ENCODE measurements around the gene NRXN3. TPM values are rescaled to one million over a fixed set of nuclear protein-coding genes. Genes with fewer than 3 reads are reported as not detected.
A peak's percentile ranks its signal among the peaks of the same experiment; 100 is the strongest.

NRXN3 gene
- total RNA-seq, 1 donor from 2014 or later: 5.9 TPM

- no peaks in the 10 kb centered on the region for H3K4me1 Mint-ChIP-seq
- Histone ChIP-seq H3K79me2 (ENCODE audit: low read depth) (no peaks in the 10 kb centered on the region), H3K9ac (no peak overlapping the region), H3F3A (ENCODE audit: low read depth) (no peaks in the 10 kb centered on the region), H2AFZ (replicated peaks) (no peak overlapping the region), H3K9me3 (ENCODE audit: low read depth) (no peaks in the 10 kb centered on the region), H3K36me3 (no peaks in the 10 kb centered on the region), H3K27me3 (no peaks in the 10 kb centered on the region), H4K20me1 (ENCODE audit: low read depth) (no peaks in the 10 kb centered on the region), H3K4me3 (no peak overlapping the region), H3K4me1 (peaks cover 9% of the 10 kb centered on the region), H3K4me2 (no peak overlapping the region), H3K27ac (no peak overlapping the region)
- H3K4me3 Mint-ChIP-seq: no peak overlapping the region
- no peaks in the 10 kb centered on the region for H3K36me3 Mint-ChIP-seq
- H3K9me3 Mint-ChIP-seq: no peaks in the 10 kb centered on the region
- peaks cover 2% of the 10 kb centered on the region for H3K27me3 Mint-ChIP-seq (ENCODE audit: insufficient read depth, low read depth)
- no peak for DNase-seq (ENCODE audit: low spot score)
- H3K27ac Mint-ChIP-seq: no peak overlapping the region
- TF ChIP-seq EZH2 (IDR thresholded peaks at IDR 0.05): no peak
- no peak for TF ChIP-seq CTCF (IDR thresholded peaks at IDR 0.05)
- TF ChIP-seq EZH2phosphoT487 (IDR thresholded peaks at IDR 0.05): no peak
Observed at GRCh38 chr14:79009286-79009685, 839.1 kb downstream of the NRXN3 start.

GRCh38 chr14:79011091-79011919 is 841.1 kb downstream of the NRXN3 start:
- Mint-ChIP-seq H3K4me1 (peaks cover 5% of the 10 kb centered on the region), H3K9me3 (no peaks in the 10 kb centered on the region), H3K4me3 (no peak overlapping the region), H3K27ac (no peak overlapping the region), H3K27me3 (ENCODE audit: insufficient read depth, low read depth) (peaks cover 2% of the 10 kb centered on the region), H3K36me3 (no peaks in the 10 kb centered on the region)
- H3K79me2 ChIP-seq (ENCODE audit: low read depth): no peaks in the 10 kb centered on the region
- H3K36me3 ChIP-seq: no peaks in the 10 kb centered on the region
- H4K20me1 ChIP-seq (ENCODE audit: low read depth): no peaks in the 10 kb centered on the region
- no peak overlapping the region for H3K4me3 ChIP-seq
- H3K9ac ChIP-seq: no peak overlapping the region
- TF ChIP-seq EZH2phosphoT487 (IDR thresholded peaks at IDR 0.05): no peak
- TF ChIP-seq CTCF (IDR thresholded peaks at IDR 0.05): peak; percentile 69
- peaks cover 9% of the 10 kb centered on the region for H3K4me1 ChIP-seq
- H3F3A ChIP-seq (ENCODE audit: low read depth): no peaks in the 10 kb centered on the region
- H3K4me2 ChIP-seq: no peak overlapping the region
- no peaks in the 10 kb centered on the region for H3K9me3 ChIP-seq (ENCODE audit: low read depth)
- DNase-seq (ENCODE audit: low spot score): peak; percentile 77
- no peak overlapping the region for H2AFZ ChIP-seq (replicated peaks)
- H3K27ac ChIP-seq: no peak overlapping the region
- no peaks in the 10 kb centered on the region for H3K27me3 ChIP-seq

GRCh38 chr14:79011920-79012204 is 841.7 kb downstream of the NRXN3 start:
- Mint-ChIP-seq H3K9me3 (no peaks in the 10 kb centered on the region), H3K36me3 (no peaks in the 10 kb centered on the region), H3K27me3 (ENCODE audit: insufficient read depth, low read depth) (peaks cover 2% of the 10 kb centered on the region), H3K4me3 (no peak overlapping the region), H3K4me1 (peaks cover 5% of the 10 kb centered on the region), H3K27ac (no peak overlapping the region)
- Histone ChIP-seq H3K4me1 (peaks cover 9% of the 10 kb centered on the region), H2AFZ (replicated peaks) (no peak overlapping the region), H3K27me3 (no peaks in the 10 kb centered on the region), H4K20me1 (ENCODE audit: low read depth) (no peaks in the 10 kb centered on the region), H3K9me3 (ENCODE audit: low read depth) (no peaks in the 10 kb centered on the region), H3K36me3 (no peaks in the 10 kb centered on the region), H3K4me3 (no peak overlapping the region), H3K79me2 (ENCODE audit: low read depth) (no peaks in the 10 kb centered on the region), H3F3A (ENCODE audit: low read depth) (no peaks in the 10 kb centered on the region), H3K27ac (no peak overlapping the region), H3K4me2 (no peak overlapping the region), H3K9ac (no peak overlapping the region)
- TF ChIP-seq EZH2phosphoT487 (IDR thresholded peaks at IDR 0.05) (no peak), EZH2 (IDR thresholded peaks at IDR 0.05) (no peak), CTCF (IDR thresholded peaks at IDR 0.05) (no peak)
- no peak for DNase-seq (ENCODE audit: low spot score)
